Esophagus squamous epithelium (tissue), 4 donors: ENCODE data around the gene PTPRN2.

Source experiments
- POLR2A ChIP-seq, 4 donors: fragments of 450-650 bp; IDR thresholded peaks; one replicate each; pipeline ENCODE4 v1.6.1; 2017; ENCODE audit warnings: antibody characterized with exemption in 4 of 4, mild to moderate bottlenecking in 4 of 4, moderate library complexity in 3 of 4
- TF ChIP-seq, protein P1 (sequence below), 6 experiments: fragments of 450-650 bp in 4 of 6; fragments of 200-600 bp in 2 of 6; sonication (generic) in 2 of 6; IDR thresholded peaks; one replicate each; pipeline ENCODE4 v1.5.1; 2016 to 2019; ENCODE audit warnings: antibody characterized with exemption in 6 of 6, mild to moderate bottlenecking in 4 of 6, moderate library complexity in 4 of 6

DNA sequence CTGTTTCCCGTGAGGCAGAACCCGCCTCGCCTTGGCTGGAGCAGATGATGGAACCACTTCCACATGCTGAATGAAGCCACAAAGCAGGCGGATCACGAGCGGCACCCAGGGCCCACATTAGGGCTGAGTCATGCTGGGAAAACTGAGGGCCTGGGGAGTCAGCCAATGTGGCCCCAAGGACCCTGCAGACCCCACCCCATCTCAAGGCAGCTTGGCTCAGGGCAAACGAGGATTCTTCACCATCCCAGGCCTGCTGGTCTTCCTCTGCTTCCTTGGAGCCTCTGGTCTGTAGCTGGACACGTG, 762.9 kb downstream of the PTPRN2 start:
- TF ChIP-seq, protein P1, sequence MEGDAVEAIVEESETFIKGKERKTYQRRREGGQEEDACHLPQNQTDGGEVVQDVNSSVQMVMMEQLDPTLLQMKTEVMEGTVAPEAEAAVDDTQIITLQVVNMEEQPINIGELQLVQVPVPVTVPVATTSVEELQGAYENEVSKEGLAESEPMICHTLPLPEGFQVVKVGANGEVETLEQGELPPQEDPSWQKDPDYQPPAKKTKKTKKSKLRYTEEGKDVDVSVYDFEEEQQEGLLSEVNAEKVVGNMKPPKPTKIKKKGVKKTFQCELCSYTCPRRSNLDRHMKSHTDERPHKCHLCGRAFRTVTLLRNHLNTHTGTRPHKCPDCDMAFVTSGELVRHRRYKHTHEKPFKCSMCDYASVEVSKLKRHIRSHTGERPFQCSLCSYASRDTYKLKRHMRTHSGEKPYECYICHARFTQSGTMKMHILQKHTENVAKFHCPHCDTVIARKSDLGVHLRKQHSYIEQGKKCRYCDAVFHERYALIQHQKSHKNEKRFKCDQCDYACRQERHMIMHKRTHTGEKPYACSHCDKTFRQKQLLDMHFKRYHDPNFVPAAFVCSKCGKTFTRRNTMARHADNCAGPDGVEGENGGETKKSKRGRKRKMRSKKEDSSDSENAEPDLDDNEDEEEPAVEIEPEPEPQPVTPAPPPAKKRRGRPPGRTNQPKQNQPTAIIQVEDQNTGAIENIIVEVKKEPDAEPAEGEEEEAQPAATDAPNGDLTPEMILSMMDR (IDR thresholded peaks at IDR 0.05), result no peak
- no peak for TF ChIP-seq POLR2A (IDR thresholded peaks at IDR 0.05)
